K562 (cell line): ENCODE data around the gene PRDM2. TPM values are rescaled to one million over a fixed set of nuclear protein-coding genes. Genes with fewer than 3 reads are reported as not detected.

ENCODE experiments used
- ATAC-seq: fragments of 200-7000 bp; cut with Tn5 transposase; 3 replicates; pipeline ENCODE4 v1.9.1; 2020; ENCODE audit warnings: moderate library complexity
- BruUV-seq: library from RNA; stranded (reverse); fragments of 400-500 nt; replicated peaks from 2 replicates; lab custom pipeline; 2021; lab: Mats Ljungman, UMichigan
- CTCF ChIA-PET: fragments of 300-600 bp; formaldehyde crosslinking; extraction: SDS; loops from one replicate; lab custom pipeline; 2021; ENCODE audit warnings: low intra/inter-chr PET ratio; lab: Yijun Ruan, JAX
- POLR2A ChIA-PET: fragments of 300-600, 350-650 bp; sonication (Branson Sonifier 250); formaldehyde crosslinking; extraction: SDS; loops from one replicate; lab custom pipeline; 2021; ENCODE audit warnings: antibody characterized with exemption, inconsistent platforms; lab: Yijun Ruan, JAX
- DNase-seq, 4 experiments: peaks; one replicate each; pipeline versions ENCODE4 v3.0.0 to v3.0.0-alpha.2; 2011 to 2018; ENCODE audit warnings: low spot score in 3 of 4, mixed read lengths in 3 of 4; ENCODE audit errors: extremely low read depth in 1 of 4
- FAIRE-seq: peaks from 2 replicates; lab custom pipeline; 2011; peaks lifted over from hg19 to GRCh38; lab: Jason Lieb, UNC
- H2AFZ ChIP-seq: 2 replicates; pipeline ENCODE4 v1.6.0; 2011; ENCODE audit warnings: low read depth, low read length, control low read depth, inconsistent platforms
- H3K27ac ChIP-seq: fragments of 200-600 bp; 3 replicates; pipeline ENCODE4 v1.8.0; 2011; ENCODE audit warnings: low read depth, mild to moderate bottlenecking, control low read depth, inconsistent platforms, low read length, moderate library complexity, mixed read lengths; ENCODE audit errors: extremely low read depth
- H3K27me3 ChIP-seq, 2 experiments: fragments of 300-600 bp in 1 of 2; 2 replicates in 1 of 2; 3 replicates in 1 of 2; pipeline versions ENCODE4 v1.6.0 to v1.8.0; 2011; ENCODE audit warnings: inconsistent platforms in 2 of 2, low read length in 2 of 2, mild to moderate bottlenecking in 1 of 2, mixed read lengths in 1 of 2, moderate library complexity in 1 of 2; ENCODE audit not compliant: control insufficient read depth in 2 of 2, insufficient read depth in 2 of 2
- H3K36me3 ChIP-seq: fragments of 300-600 bp; 3 replicates; pipeline ENCODE4 v1.8.0; 2011; ENCODE audit warnings: mild to moderate bottlenecking, low read length, inconsistent platforms; ENCODE audit not compliant: control insufficient read depth, insufficient read depth
- H3K4me1 ChIP-seq, 2 experiments: fragments of 200-600 bp in 1 of 2; replicated peaks in 1 of 2; 2 replicates in 1 of 2; 3 replicates in 1 of 2; pipeline versions ENCODE4 v1.5.1 to v1.8.0; 2011; ENCODE audit warnings: inconsistent platforms in 2 of 2, low read length in 2 of 2, mild to moderate bottlenecking in 1 of 2, mixed read lengths in 1 of 2, moderate library complexity in 1 of 2; ENCODE audit not compliant: control insufficient read depth in 2 of 2, insufficient read depth in 2 of 2
- H3K4me2 ChIP-seq: 2 replicates; pipeline ENCODE4 v1.6.1; 2011; ENCODE audit warnings: low read length, control low read depth, inconsistent platforms, mixed read lengths; ENCODE audit not compliant: insufficient read depth
- H3K4me3 ChIP-seq: fragments of 200-600 bp; sonication (generic), shearing (Covaris generic); 2 replicates; pipeline ENCODE4 v1.5.1; 2016; ENCODE audit warnings: control low read depth, inconsistent platforms
- H3K79me2 ChIP-seq: fragments of 200-600 bp; 3 replicates; pipeline ENCODE4 v1.8.0; 2011; ENCODE audit warnings: low read length, inconsistent platforms; ENCODE audit not compliant: control insufficient read depth, insufficient read depth
- H3K9ac ChIP-seq, 2 experiments: 2 replicates each; pipeline versions ENCODE4 v1.6.0 to v1.6.1; 2011; ENCODE audit warnings: low read depth in 2 of 2, low read length in 2 of 2, control low read depth in 1 of 2, inconsistent platforms in 1 of 2, mild to moderate bottlenecking in 1 of 2, mixed read lengths in 1 of 2; ENCODE audit not compliant: insufficient read depth in 1 of 2
- H3K9me1 ChIP-seq: one replicate; pipeline ENCODE4 v1.6.0; 2011; ENCODE audit warnings: inconsistent platforms, mild to moderate bottlenecking, low read length, moderate library complexity; ENCODE audit not compliant: control insufficient read depth, insufficient read depth
- H3K9me3 ChIP-seq: replicated peaks from 2 replicates; pipeline ENCODE4 v1.5.1; 2011; ENCODE audit warnings: low read depth, low read length, inconsistent platforms; ENCODE audit not compliant: control insufficient read depth, insufficient read depth
- H4K20me1 ChIP-seq: replicated peaks from 2 replicates; pipeline ENCODE4 v1.6.1; 2011; ENCODE audit warnings: low read length, inconsistent platforms, mixed read lengths; ENCODE audit not compliant: control insufficient read depth, insufficient read depth
- CEBPZ ChIP-seq: fragments of 150-350 bp; IDR thresholded peaks from 2 replicates; pipeline ENCODE4 v1.6.1; 2014; ENCODE audit warnings: low read depth, mild to moderate bottlenecking, low read length, borderline replicate concordance
- ESRRB ChIP-seq: fragments of 250-450 bp; sonication (Bioruptor Pico); IDR thresholded peaks from 2 replicates; pipeline ENCODE4 v1.5.0; 2020; ENCODE audit warnings: mild to moderate bottlenecking, moderate library complexity, borderline replicate concordance
- EZH2 ChIP-seq: IDR thresholded peaks from 2 replicates; pipeline ENCODE4 v1.6.1; 2012; ENCODE audit warnings: low read depth, mild to moderate bottlenecking, inconsistent platforms, low read length, borderline replicate concordance
- HBP1 ChIP-seq: fragments of 450-650 bp; formaldehyde crosslinking; IDR thresholded peaks from 2 replicates; pipeline ENCODE4 v1.4.0; 2022; ENCODE audit warnings: missing genetic modification characterization
- RFX1 ChIP-seq: fragments of 450-650 bp; IDR thresholded peaks from 2 replicates; pipeline ENCODE4 v1.6.1; 2016; ENCODE audit warnings: mild to moderate bottlenecking, moderate library complexity
- SRSF7 ChIP-seq: fragments of 200-400 bp; formaldehyde crosslinking; optimal IDR thresholded peaks from 2 replicates; pipeline ENCODE3; 2017; ENCODE audit warnings: mild to moderate bottlenecking, low read depth, low read length
- ZBTB17 ChIP-seq: fragments of 450-650 bp; formaldehyde crosslinking; IDR thresholded peaks from 2 replicates; pipeline ENCODE4 v1.4.0; 2020; ENCODE audit warnings: mild to moderate bottlenecking
- ZNF282 ChIP-seq: sonication (generic); formaldehyde crosslinking; IDR thresholded peaks from 2 replicates; pipeline ENCODE4 v1.8.1; 2023; ENCODE audit warnings: missing genetic modification reagents
- in situ Hi-C: fragments of 300-500 bp; cut with MboI; formaldehyde crosslinking; loops from 4 replicates; pipeline ENCODE4 v1.15.0; 2018; ENCODE audit warnings: inconsistent platforms, mixed read lengths
- intact Hi-C: fragments of 100-400 bp; cut with micrococcal nuclease; formaldehyde crosslinking; loops from 2 replicates; pipeline ENCODE4 v1.14.2; 2022
- polyA plus RNA-seq, 8 experiments: library from polyadenylated mRNA; depleted of rRNA in 4 of 8; stranded (reverse) in 5 of 8; unstranded in 3 of 8; fragments of >200 nt; fragmentation: Nextera tagmentation in 2 of 8; fragmentation: Illumina TruSeq in 1 of 8; extraction: Ambion mirVana in 2 of 8; extraction: Trizol in 1 of 8; gene quantifications; 2 replicates each; pipeline versions ENCODE4 v1.2.1 to v1.2.3, GENCODE V29; 2011 to 2014; ENCODE audit warnings: inconsistent platforms in 1 of 8, missing spikeins in 1 of 8
- total RNA-seq, 7 experiments: library from RNA; depleted of rRNA in 6 of 7; stranded (reverse); fragments of >200 nt in 6 of 7; fragmentation: Illumina TruSeq in 2 of 7; extraction: Trizol in 2 of 7; gene quantifications; 2 replicates each; pipeline versions ENCODE4 v1.2.1 to v1.2.3, GENCODE V29; 2011 to 2021; ENCODE audit warnings: low replicate concordance in 1 of 7

PRDM2 gene
- total and polyA plus RNA-seq, 9 of the 15 experiments (the other 6 are each of a cell fraction or from before 2014, with no cell fraction given): 5.4 to 27.6 (median 12.5) TPM

DNA sequence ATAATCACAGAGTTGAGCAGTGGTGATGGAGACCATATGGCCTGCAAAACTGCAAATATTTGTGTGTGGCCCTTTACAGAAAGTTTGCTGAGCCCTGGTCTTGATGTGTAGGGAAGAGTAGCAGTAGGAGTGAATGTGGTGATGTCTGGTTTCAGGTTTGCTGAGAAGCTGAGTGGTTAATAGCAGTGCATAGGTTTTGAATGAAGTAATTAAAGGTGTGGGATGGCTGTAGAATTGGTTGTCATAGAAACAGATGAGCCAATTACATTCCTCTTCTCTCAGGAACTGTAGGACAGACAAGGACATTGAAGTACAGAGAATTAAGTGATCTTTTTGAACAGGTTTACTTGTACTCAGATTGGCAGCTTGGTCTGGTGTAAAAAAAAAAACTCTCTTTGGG, 37.4 kb downstream of the PRDM2 start:
- H3K27ac ChIP-seq: no peak overlapping the region
- ChIA-PET CTCF (interaction anchor here (0.5 kb wide), 1 partner anchor 290 kb away, joined by 3 read pairs; no protein-coding TSS in a partner anchor), POLR2A (no interaction called here)
- no peaks in the 10 kb centered on the region for H3K79me2 ChIP-seq
- H3K9me3 ChIP-seq: no peaks in the 10 kb centered on the region
- H3K4me1 ChIP-seq: no peaks in the 10 kb centered on the region
- no peak overlapping the region for H3K4me2 ChIP-seq
- H4K20me1 ChIP-seq: no peaks in the 10 kb centered on the region
- H3K36me3 ChIP-seq: no peaks in the 10 kb centered on the region
- no peaks in the 10 kb centered on the region for H3K9me1 ChIP-seq
- H2AFZ ChIP-seq: no peak overlapping the region
- DNase-seq (no peak), ATAC-seq (no peak), FAIRE-seq (no peak)
- no peak overlapping the region for H3K4me3 ChIP-seq
- in situ Hi-C loops: no loop called here
- peaks cover 15 to 28% of the 10 kb centered on the region in 2 experiments for H3K27me3 ChIP-seq
- no TSS peak for BruUV-seq
- no peak overlapping the region for H3K9ac ChIP-seq
- intact Hi-C loops: no loop called here
- TF ChIP-seq SRSF7 (no peak), CEBPZ (no peak), EZH2 (0 out of 2 replicates have a peak, but pooled peaks have one; percentile 38), RFX1 (peak; percentile 77), HBP1 (CRISPR knock-in tag) (no peak), ESRRB (no peak), ZBTB17 (no peak), ZNF282 (no peak)
